ENCODE measurements around the gene DIAPH2.

DNA sequence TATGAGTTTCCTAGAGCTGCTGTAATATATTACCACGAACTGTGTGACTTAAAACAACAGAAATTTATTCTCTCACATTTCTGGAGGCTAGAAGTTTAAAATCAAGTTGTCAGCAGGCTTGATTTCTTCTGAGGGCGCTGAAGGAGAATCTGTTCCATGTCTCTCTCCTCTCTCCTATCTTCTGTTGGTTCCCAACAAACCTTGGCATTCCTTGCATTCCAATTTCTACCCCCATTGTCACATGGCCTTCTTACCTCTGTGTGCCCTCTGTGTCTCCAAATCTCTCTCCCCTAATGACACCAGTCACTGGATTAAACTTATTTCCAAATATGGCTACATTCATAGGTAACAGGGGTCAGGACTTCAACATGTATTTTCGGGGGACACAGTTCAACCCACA is 871.7 kb downstream of the DIAPH2 start:
- TF ChIP-seq POLR2A (IDR thresholded peaks at IDR 0.05) = no peak
- TF ChIP-seq, protein P1, sequence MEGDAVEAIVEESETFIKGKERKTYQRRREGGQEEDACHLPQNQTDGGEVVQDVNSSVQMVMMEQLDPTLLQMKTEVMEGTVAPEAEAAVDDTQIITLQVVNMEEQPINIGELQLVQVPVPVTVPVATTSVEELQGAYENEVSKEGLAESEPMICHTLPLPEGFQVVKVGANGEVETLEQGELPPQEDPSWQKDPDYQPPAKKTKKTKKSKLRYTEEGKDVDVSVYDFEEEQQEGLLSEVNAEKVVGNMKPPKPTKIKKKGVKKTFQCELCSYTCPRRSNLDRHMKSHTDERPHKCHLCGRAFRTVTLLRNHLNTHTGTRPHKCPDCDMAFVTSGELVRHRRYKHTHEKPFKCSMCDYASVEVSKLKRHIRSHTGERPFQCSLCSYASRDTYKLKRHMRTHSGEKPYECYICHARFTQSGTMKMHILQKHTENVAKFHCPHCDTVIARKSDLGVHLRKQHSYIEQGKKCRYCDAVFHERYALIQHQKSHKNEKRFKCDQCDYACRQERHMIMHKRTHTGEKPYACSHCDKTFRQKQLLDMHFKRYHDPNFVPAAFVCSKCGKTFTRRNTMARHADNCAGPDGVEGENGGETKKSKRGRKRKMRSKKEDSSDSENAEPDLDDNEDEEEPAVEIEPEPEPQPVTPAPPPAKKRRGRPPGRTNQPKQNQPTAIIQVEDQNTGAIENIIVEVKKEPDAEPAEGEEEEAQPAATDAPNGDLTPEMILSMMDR (IDR thresholded peaks at IDR 0.05) = no peak
- TF ChIP-seq EP300 (IDR thresholded peaks at IDR 0.05) = no peak
